NK-92 treated with Interleukin-12 subunit alpha and Interleukin-12 subunit beta, amount 100 ng/mL, for 24 hours (cell line): Measurements from ENCODE around the gene WFIKKN1.
A peak's percentile ranks its signal among the peaks of the same experiment; 100 is the strongest.

Experiments used
- DNase-seq: peaks from one replicate; lab custom pipeline; 2025; lab: John Stamatoyannopoulos, UW

The WFIKKN1 gene

GRCh38 chr16:657487-657886, 26.7 kb downstream of the WFIKKN1 start:
- no peak for DNase-seq

DNA sequence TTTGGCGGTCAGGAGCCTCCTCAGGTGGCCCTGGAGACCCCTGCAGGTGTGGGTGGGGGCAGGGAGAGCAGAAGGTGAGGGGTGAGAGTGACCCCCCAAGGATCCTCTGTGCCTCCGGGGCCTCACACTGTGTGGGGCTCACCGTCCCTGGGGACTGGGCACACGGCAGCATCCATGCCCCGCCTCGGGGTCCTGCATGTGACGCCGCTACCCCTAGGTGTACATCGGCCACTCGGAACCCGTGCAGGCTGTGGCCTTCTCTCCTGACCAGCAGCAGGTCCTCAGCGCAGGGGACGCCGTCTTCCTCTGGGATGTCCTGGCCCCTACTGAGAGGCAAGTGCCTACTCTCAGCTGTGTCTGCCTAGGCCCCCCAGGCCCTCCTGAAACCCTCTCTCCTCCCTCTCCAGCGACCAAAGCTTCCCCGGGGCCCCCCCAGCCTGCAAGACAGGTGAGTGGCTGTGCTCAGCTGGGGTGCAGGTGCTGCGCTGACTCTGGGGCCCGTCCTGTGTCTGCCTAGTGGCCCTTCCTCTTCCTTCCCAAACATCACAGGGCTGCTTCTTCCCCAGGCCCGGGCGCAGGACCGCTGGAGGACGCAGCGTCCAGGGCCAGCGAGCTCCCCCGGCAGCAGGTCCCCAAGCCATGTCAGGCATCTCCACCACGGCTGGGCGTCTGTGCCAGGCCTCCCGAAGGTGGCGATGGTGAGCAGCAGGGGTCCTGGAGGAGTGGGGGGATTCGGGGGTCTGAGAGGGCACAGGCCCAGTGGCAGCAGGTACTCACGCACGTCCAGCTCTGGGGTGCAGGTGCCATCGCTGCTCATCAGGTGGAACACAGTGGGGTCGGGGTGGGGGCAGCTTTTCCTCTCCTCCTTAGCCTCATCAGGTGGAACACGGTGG, 28.1 kb downstream of the WFIKKN1 start:
- DNase-seq = no peak

GRCh38 chr16:659618-660017, 28.8 kb downstream of the WFIKKN1 start:
- DNase-seq = no peak

- no peak for DNase-seq
Measured at GRCh38 chr16:660132-660458, 29.3 kb downstream of the WFIKKN1 start.

GRCh38 chr16:660459-661183, 29.8 kb downstream of the WFIKKN1 start:
- peak; percentile 29 for DNase-seq

DNA sequence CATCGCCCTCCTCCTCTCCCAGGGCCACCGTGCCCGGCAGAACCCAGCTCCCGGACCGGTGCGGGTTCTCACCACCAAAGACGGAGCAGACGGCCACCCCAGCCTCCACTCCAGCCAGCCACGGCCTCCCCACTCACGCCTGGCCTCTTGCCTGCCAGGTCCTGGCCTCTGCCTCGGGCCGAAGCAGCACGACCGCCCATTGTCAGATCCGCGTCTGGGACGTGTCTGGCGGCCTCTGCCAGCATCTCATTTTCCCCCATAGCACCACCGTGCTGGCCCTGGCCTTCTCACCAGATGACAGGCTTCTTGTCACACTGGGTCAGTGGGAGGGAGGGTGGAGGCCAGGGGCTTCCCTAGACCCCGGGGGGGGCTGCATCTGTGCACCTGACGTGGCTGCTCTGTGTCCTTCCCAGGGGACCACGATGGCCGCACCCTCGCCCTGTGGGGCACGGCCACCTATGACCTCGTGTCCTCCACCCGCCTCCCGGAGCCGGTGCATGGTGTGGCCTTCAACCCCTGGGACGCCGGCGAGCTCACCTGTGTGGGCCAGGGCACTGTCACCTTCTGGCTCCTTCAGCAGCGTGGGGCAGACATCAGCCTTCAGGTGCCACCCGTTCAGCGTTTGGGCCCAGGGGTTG, 30.5 kb downstream of the WFIKKN1 start:
- no peak for DNase-seq

DNA sequence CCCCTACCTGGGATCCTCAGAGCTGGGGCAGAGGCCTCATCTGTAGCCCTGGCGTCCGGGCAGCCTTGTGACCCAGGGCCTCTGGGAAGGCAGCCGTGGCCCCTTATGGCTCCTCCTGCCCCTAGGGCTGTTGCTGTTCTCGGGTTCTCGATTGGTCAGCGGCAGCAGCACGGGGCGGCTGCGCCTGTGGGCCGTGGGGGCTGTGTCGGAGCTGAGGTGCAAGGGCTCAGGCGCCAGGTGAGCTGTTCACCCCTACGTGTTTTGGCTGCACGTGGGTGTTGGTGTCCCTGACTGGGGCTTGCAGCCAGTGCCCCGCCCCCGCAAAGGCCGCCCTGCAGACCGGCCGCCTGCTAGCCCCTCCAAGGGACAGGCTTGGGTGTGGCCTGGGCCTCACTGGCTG, 31.3 kb downstream of the WFIKKN1 start:
- no peak for DNase-seq

- DNase-seq = no peak
Measured at GRCh38 chr16:662597-662996, 31.8 kb downstream of the WFIKKN1 start.

DNA sequence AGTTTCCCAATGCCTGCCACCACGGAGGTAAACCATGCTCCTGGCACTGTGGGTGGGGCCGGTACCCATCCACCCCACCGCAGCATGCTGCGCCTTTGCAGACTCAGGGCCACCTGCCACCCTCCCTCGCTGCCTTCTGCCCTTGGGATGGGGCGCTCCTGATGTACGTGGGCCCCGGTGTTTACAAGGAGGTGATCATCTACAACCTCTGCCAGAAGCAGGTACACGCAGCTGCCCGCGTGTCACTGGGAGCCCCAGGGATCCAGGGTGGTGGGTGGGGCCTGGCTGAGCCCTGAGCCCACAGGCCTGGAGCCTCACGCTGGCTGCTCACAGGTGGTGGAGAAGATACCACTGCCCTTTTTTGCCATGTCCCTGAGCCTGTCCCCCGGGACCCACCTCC, 35.8 kb downstream of the WFIKKN1 start:
- DNase-seq = no peak

DNA sequence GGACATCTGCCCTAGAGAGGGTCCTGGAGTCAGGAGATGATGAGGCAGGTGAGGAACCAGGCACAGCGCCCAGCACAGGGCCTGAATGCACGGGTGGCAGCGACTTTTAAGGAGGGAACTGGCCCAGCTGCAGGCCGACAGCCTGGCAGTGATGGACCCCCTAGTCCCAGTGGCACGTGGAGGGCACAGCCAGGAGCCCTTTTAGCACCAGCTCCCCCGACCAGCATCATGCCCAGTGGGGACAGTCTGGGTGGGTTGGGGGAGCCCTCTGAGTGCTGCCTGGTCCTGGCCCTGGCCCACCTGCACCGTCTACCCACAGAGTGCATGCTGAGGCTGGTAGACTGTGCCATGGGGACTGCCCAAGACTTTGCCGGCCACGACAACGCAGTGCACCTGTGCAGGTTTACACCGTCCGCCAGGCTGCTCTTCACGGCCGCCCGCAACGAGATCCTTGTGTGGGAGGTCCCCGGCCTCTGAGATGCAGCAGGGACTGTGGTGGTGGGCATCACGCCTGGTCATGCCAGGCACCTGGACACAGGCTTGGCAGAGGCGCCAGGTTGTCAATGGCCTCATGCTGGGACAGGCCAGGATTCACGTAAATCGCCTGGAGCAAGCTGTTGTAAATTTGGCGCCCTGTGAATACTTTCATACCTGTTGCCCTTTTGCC, 36.5 kb downstream of the WFIKKN1 start:
- DNase-seq = no peak

DNA sequence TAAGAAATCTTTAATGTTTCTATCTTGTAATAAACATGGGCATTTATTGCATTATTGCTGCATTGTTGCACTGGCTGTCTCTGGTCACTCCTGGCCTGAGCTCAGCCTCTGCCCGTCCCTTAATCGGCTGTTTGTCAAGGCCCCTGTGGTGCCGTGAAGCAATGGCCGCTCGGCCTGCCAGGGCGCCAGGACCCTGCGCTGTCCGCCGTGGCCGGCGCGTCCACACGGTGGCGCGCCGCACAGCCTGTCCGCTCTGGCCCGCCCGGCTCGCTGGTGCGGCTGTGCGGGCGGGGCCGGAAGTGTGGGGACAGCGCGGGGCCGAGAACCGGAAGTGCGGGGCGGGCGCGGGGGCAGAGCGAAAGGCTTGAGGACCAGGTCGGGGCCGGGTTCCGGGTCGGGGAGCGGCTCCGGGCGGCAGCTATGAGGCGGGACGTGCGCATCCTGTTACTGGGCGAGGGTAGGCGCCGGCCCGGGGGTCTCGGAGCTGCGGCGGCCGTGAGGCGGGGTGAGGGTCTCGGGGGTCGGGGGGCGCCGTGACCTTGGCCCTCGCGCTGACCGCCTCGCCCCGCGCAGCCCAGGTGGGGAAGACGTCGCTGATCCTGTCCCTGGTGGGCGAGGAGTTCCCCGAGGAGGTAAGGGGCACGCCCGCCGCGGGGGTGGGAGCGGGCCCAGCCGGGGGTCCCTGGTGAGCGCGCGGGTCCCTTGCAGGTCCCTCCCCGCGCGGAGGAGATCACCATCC, 37.2 kb downstream of the WFIKKN1 start, which contains the start of gene RHOT2:
Gene RHOT2, plus strand, starts transcription at position 353 of the 739 bp plus-strand sequence. Its CDS starts 68 bp downstream, at position 421.
- peak; percentile 83 for DNase-seq

GRCh38 chr16:668519-669171, 37.9 kb downstream of the WFIKKN1 start:
- DNase-seq = no peak

DNA sequence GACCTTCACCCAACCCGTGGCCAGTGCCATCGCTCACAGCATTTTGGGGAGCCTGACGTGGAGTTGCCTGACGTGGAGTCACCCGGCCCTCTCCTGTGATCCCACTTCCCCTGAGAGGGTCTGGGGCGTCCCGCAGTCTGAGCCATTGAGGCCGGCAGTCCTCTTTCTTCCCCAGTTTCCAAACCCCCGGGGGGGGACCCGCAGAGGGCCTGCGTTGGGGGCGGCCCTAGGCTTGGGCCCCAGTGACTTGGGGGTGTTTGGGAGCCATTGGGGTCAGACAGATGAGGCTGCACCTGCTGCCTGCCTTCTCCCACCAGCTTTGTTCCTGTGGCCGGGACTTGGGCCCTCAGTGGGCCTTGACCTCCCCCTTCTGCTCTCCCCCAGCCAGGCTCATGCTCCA, 38.9 kb downstream of the WFIKKN1 start:
- no peak for DNase-seq

GRCh38 chr16:670485-671352, 39.9 kb downstream of the WFIKKN1 start:
- DNase-seq = no peak

- DNase-seq = no peak
Measured at GRCh38 chr16:671353-672131, 40.8 kb downstream of the WFIKKN1 start.

DNA sequence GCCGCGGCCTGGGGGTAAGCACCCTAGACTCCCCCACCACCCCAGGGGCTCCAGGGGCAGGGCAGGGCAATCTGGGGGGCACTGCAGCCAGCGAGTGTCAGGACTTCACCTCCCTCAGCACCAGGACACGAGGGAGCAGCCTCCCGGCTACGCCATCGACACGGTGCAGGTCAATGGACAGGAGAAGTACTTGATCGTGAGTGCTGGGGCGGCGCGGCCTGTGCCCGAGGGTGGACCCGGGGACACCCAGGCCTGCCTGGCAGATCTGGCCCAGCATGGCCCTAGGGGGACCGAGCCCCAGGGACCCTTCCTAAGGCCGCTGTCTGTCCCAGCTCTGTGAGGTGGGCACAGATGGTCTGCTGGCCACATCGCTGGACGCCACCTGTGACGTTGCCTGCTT, 41.6 kb downstream of the WFIKKN1 start:
- no peak for DNase-seq

DNA sequence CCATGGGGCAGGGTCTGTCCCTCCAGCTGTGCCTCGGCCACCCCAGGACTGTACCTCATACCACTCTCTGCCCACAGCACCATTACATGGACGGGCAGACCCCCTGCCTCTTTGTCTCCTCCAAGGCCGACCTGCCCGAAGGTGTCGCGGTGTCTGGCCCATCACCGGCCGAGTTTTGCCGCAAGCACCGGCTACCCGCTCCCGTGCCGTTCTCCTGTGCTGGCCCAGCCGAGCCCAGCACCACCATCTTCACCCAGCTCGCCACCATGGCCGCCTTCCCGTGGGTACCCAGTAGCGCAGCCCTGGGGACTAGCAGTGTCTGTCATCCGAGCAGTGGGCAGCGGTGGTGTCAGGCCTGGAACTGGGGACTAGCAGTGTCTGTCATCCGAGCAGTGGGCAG, 42.1 kb downstream of the WFIKKN1 start:
- DNase-seq = no peak

- no peak for DNase-seq
Measured at GRCh38 chr16:673399-673991, 42.7 kb downstream of the WFIKKN1 start.
